ENCODE data around the gene MBNL3. TPM values are rescaled to one million over a fixed set of nuclear protein-coding genes. Genes with fewer than 3 reads are reported as not detected.

Gene MBNL3
- total RNA-seq, 2 donors from 2014 or later = 98.8 to 140 TPM

DNA sequence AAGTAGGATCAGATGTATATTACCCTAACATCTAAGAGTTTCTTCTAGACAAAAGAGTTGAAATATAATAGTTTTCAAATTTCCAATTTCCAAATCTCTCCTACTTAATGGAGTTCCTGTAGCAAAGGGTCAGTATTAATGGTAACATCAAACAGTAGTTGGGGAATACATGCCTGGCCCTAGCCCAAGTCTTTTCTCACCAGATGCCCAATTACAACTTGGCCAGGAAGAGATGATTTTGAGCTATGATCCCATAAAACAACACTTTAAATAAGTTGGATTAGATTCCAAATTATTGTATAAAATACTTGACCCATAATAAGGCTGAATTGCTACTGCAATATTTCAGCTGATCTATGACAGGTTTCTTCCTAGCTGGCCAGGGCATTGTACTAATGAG, 59.9 kb downstream of the MBNL3 start:
- no peaks in the 10 kb centered on the region for H3K4me1 ChIP-seq
- TF ChIP-seq, protein P1, sequence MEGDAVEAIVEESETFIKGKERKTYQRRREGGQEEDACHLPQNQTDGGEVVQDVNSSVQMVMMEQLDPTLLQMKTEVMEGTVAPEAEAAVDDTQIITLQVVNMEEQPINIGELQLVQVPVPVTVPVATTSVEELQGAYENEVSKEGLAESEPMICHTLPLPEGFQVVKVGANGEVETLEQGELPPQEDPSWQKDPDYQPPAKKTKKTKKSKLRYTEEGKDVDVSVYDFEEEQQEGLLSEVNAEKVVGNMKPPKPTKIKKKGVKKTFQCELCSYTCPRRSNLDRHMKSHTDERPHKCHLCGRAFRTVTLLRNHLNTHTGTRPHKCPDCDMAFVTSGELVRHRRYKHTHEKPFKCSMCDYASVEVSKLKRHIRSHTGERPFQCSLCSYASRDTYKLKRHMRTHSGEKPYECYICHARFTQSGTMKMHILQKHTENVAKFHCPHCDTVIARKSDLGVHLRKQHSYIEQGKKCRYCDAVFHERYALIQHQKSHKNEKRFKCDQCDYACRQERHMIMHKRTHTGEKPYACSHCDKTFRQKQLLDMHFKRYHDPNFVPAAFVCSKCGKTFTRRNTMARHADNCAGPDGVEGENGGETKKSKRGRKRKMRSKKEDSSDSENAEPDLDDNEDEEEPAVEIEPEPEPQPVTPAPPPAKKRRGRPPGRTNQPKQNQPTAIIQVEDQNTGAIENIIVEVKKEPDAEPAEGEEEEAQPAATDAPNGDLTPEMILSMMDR (IDR thresholded peaks at IDR 0.05) = no peak
- H3K36me3 ChIP-seq = no peaks in the 10 kb centered on the region
- H3K9me3 ChIP-seq = no peaks in the 10 kb centered on the region
- no peaks in the 10 kb centered on the region for H3K27me3 ChIP-seq
- no peak overlapping the region for H3K27ac ChIP-seq
- no peak for DNase-seq (ENCODE audit: low spot score)
- H3K4me3 ChIP-seq = no peak overlapping the region

- no peaks in the 10 kb centered on the region for H3K9me3 ChIP-seq
- DNase-seq (ENCODE audit: low spot score) = no peak
- no peaks in the 10 kb centered on the region for H3K4me1 ChIP-seq
- TF ChIP-seq, protein P1 (IDR thresholded peaks at IDR 0.05) = no peak
- H3K27me3 ChIP-seq = no peaks in the 10 kb centered on the region
- H3K4me3 ChIP-seq = no peak overlapping the region
- H3K36me3 ChIP-seq = no peaks in the 10 kb centered on the region
- H3K27ac ChIP-seq = no peak overlapping the region
Measured at GRCh38 chrX:132426695-132427281, 62.0 kb downstream of the MBNL3 start.

GRCh38 chrX:132425744-132426318, 63.0 kb downstream of the MBNL3 start:
- no peak for DNase-seq (ENCODE audit: low spot score)
- Histone ChIP-seq H3K27ac (no peak overlapping the region), H3K36me3 (no peaks in the 10 kb centered on the region), H3K9me3 (no peaks in the 10 kb centered on the region), H3K4me3 (no peak overlapping the region), H3K4me1 (no peaks in the 10 kb centered on the region), H3K27me3 (no peaks in the 10 kb centered on the region)
- TF ChIP-seq, protein P1 (IDR thresholded peaks at IDR 0.05) = no peak

GRCh38 chrX:132423323-132423722, 65.5 kb downstream of the MBNL3 start:
- H3K36me3 ChIP-seq = no peaks in the 10 kb centered on the region
- H3K27ac ChIP-seq = no peak overlapping the region
- H3K4me1 ChIP-seq = no peaks in the 10 kb centered on the region
- no peaks in the 10 kb centered on the region for H3K9me3 ChIP-seq
- no peak overlapping the region for H3K4me3 ChIP-seq
- DNase-seq (ENCODE audit: low spot score) = no peak
- H3K27me3 ChIP-seq = no peaks in the 10 kb centered on the region
- TF ChIP-seq, protein P1 (IDR thresholded peaks at IDR 0.05) = no peak

GRCh38 chrX:132415012-132415411, 73.8 kb downstream of the MBNL3 start:
- H3K4me1 ChIP-seq = no peaks in the 10 kb centered on the region
- H3K27ac ChIP-seq = no peak overlapping the region
- H3K27me3 ChIP-seq = no peaks in the 10 kb centered on the region
- H3K4me3 ChIP-seq = no peak overlapping the region
- TF ChIP-seq, protein P1 (IDR thresholded peaks at IDR 0.05) = no peak
- H3K36me3 ChIP-seq = no peaks in the 10 kb centered on the region
- no peaks in the 10 kb centered on the region for H3K9me3 ChIP-seq
- DNase-seq (ENCODE audit: low spot score) = no peak

GRCh38 chrX:132414404-132414803, 74.4 kb downstream of the MBNL3 start:
- Histone ChIP-seq H3K27me3 (no peaks in the 10 kb centered on the region), H3K27ac (no peak overlapping the region), H3K4me1 (no peaks in the 10 kb centered on the region), H3K4me3 (no peak overlapping the region), H3K36me3 (no peaks in the 10 kb centered on the region), H3K9me3 (no peaks in the 10 kb centered on the region)
- TF ChIP-seq, protein P1 (IDR thresholded peaks at IDR 0.05) = no peak
- DNase-seq (ENCODE audit: low spot score) = no peak
